Spleen (tissue), 11 donors: ENCODE measurements around the gene ZNF598. TPM values are rescaled to one million over a fixed set of nuclear protein-coding genes. Genes with fewer than 3 reads are reported as not detected.

Source experiments
- DNase-seq: peaks from one replicate; pipeline ENCODE4 v3.0.0-alpha.2; 2020
- H3K27ac ChIP-seq, 8 donors: fragments of 200-600 bp; sonication (generic) in 7 of 8; 1 replicate in 4 of 8; 2 replicates in 4 of 8; pipeline versions ENCODE4 v1.5.0 to v1.8.0; 2016 to 2021; ENCODE audit warnings: inconsistent platforms in 4 of 8, mild to moderate bottlenecking in 4 of 8, moderate library complexity in 1 of 8
- H3K27me3 ChIP-seq, 7 donors: fragments of 200-600 bp; sonication (generic) in 6 of 7; replicated peaks in 1 of 7; 1 replicate in 4 of 7; 2 replicates in 3 of 7; pipeline versions ENCODE4 v1.5.0 to v1.8.0; 2016 to 2021; ENCODE audit warnings: inconsistent platforms in 3 of 7, mild to moderate bottlenecking in 1 of 7
- H3K36me3 ChIP-seq, 6 donors: fragments of 200-600 bp; sonication (generic) in 5 of 6; 1 replicate in 4 of 6; 2 replicates in 2 of 6; pipeline versions ENCODE4 v1.5.0 to v1.8.0; 2016 to 2021; ENCODE audit warnings: inconsistent platforms in 2 of 6
- H3K4me1 ChIP-seq, 6 donors: fragments of 200-600 bp; sonication (generic) in 5 of 6; 1 replicate in 3 of 6; 2 replicates in 3 of 6; pipeline versions ENCODE4 v1.5.0 to v1.8.0; 2016 to 2021; ENCODE audit warnings: inconsistent platforms in 3 of 6
- H3K4me3 ChIP-seq, 8 donors: fragments of 200-600 bp; sonication (generic) in 7 of 8; 1 replicate in 4 of 8; 2 replicates in 4 of 8; pipeline versions ENCODE4 v1.5.0 to v1.8.0; 2016 to 2021; ENCODE audit warnings: inconsistent platforms in 4 of 8, mild to moderate bottlenecking in 4 of 8, moderate library complexity in 2 of 8
- H3K9me3 ChIP-seq, 8 donors: fragments of 200-600 bp; sonication (generic) in 7 of 8; 1 replicate in 4 of 8; 2 replicates in 4 of 8; pipeline versions ENCODE4 v1.5.0 to v1.8.0; 2016 to 2021; ENCODE audit warnings: inconsistent platforms in 4 of 8
- CTCF ChIP-seq, 11 experiments: fragments of 200-600 bp in 7 of 11; fragments of 450-650 bp in 4 of 11; sonication (generic) in 4 of 11; IDR thresholded peaks in 8 of 11; conservative IDR thresholded peaks in 3 of 11; 1 replicate in 7 of 11; 2 replicates in 4 of 11; pipeline versions ENCODE4 v1.4.0 to v1.8.0; 2016 to 2021; ENCODE audit warnings: antibody characterized with exemption in 11 of 11, inconsistent platforms in 4 of 11, mild to moderate bottlenecking in 1 of 11
- POLR2A ChIP-seq, 3 donors: fragments of 450-650 bp; IDR thresholded peaks; one replicate each; pipeline ENCODE4 v1.5.1; 2017; ENCODE audit warnings: antibody characterized with exemption in 3 of 3, mild to moderate bottlenecking in 1 of 3
- POLR2AphosphoS5 ChIP-seq, 3 donors: sonication (generic); formaldehyde crosslinking; IDR thresholded peaks; one replicate each; pipeline ENCODE4 v1.5.1; 2017; ENCODE audit warnings: antibody characterized with exemption in 3 of 3
- WGBS, 5 donors: extraction: QIAGEN DNeasy Blood & Tissue Kit in 3 of 5; methylation state at CpG; one replicate each; pipeline versions ENCODE4 v1.1.5 to v1.1.7; 2013 to 2018; 5-methylcytosine and 5-hydroxymethylcytosine counted together
- intact Hi-C: fragments of 100-400 bp; cut with DNase I; formaldehyde crosslinking; loops from one replicate; pipeline ENCODE4 v1.15.0; 2023; ENCODE audit warnings: low total_unique reads
- polyA plus RNA-seq, 3 donors: library from polyadenylated mRNA; stranded (reverse); fragments of 200-250 nt; gene quantifications; one replicate each; pipeline ENCODE4 v1.2.1, GENCODE V29; 2013
- total RNA-seq, 7 donors: library from RNA; depleted of rRNA in 3 of 7; stranded (reverse); fragments of >200 nt in 3 of 7; fragmentation: NEBNext Ultra II Directional in 4 of 7; extraction: Animal tissue kit (Norgen Biotek cat#: 25700) in 4 of 7; gene quantifications; one replicate each; pipeline versions ENCODE4 v1.1.0 to v1.2.1, GENCODE V29; 2016 to 2021
- donor health status: healthy with polysubstance abuse.
- donor health status: DM: no; HTN: no; CAD: no; lungs with moderate emphysema.
- donor health status: DM: no; HTN: no; CAD: no.
- donor health status: Bipolar disorder and iron deficiency.
- donor health status: healthy.
- donor health status: DM: no; HTN: no; CAD: no.
- donor health status: DM: yes; HTN: yes; CAD: no.

ZNF598 gene
- total and polyA plus RNA-seq, 10 donors, result 21.8 to 56.2 (median 42.0) TPM

- intact Hi-C loops, result loop anchor here (5.0 kb wide), 1 partner anchor 127 kb away; no protein-coding TSS in a partner anchor
- WGBS, 5 donors, result 86 to 97% (median 92%) methylated on average over 14 of the region's 14 CpGs
- no peak for TF ChIP-seq CTCF (IDR thresholded peaks at IDR 0.05 in 8 of 11, conservative IDR thresholded peaks at IDR 0.05 in 3 of 11)
- TF ChIP-seq POLR2A (IDR thresholded peaks at IDR 0.05), result no peak
- TF ChIP-seq POLR2AphosphoS5 (IDR thresholded peaks at IDR 0.05), result no peak
- H3K27me3 ChIP-seq, result peaks cover 0 to 68% (median 25%) of the 10 kb centered on the region in 7 donors
- peaks cover 26 to 87% (median 71%) of the 10 kb centered on the region in 6 donors for H3K4me1 ChIP-seq
- peak overlapping the region in 1 of 8 donors; percentile 87 for H3K4me3 ChIP-seq
- peak overlapping the region in 6 of 8 donors; percentile 13 to 90 (median 86) for H3K27ac ChIP-seq
- peaks cover 0 to 10% (median 0%) of the 10 kb centered on the region in 6 donors for H3K36me3 ChIP-seq
- DNase-seq, result peak; percentile 75
- H3K9me3 ChIP-seq, result no peaks in the 10 kb centered on the region
Observed at GRCh38 chr16:2025251-2025650, 15.6 kb upstream of the ZNF598 start.

- 60 to 74% (median 68%) methylated on average over 12 of the region's 12 CpGs for WGBS, 5 donors
- no peak for TF ChIP-seq POLR2AphosphoS5 (IDR thresholded peaks at IDR 0.05)
- no peak for TF ChIP-seq CTCF (IDR thresholded peaks at IDR 0.05 in 8 of 11, conservative IDR thresholded peaks at IDR 0.05 in 3 of 11)
- TF ChIP-seq POLR2A (IDR thresholded peaks at IDR 0.05), result no peak
- H3K9me3 ChIP-seq, result no peaks in the 10 kb centered on the region
- H3K4me1 ChIP-seq, result peaks cover 27 to 86% (median 69%) of the 10 kb centered on the region in 6 donors
- intact Hi-C loops, result no loop called here
- peaks cover 0 to 78% (median 37%) of the 10 kb centered on the region in 7 donors for H3K27me3 ChIP-seq
- H3K4me3 ChIP-seq, result peak overlapping the region in 5 of 8 donors; percentile 21 to 64 (median 28)
- peak overlapping the region; percentile 62 to 88 (median 84) for H3K27ac ChIP-seq
- peak; percentile 75 for DNase-seq
- H3K36me3 ChIP-seq, result no peaks in the 10 kb centered on the region
Observed at GRCh38 chr16:2024032-2024420, 14.4 kb upstream of the ZNF598 start.

GRCh38 chr16:2023092-2024031 lies 13.7 kb upstream of the ZNF598 start:
- TF ChIP-seq POLR2A (IDR thresholded peaks at IDR 0.05) (peak in 1 of 3 donors; percentile 44), POLR2AphosphoS5 (IDR thresholded peaks at IDR 0.05) (peak; percentile 79 to 90 (median 88)), CTCF (IDR thresholded peaks at IDR 0.05 in 8 of 11, conservative IDR thresholded peaks at IDR 0.05 in 3 of 11) (peak; percentile 98 to 100 (median 99))
- DNase-seq, result peak; percentile 99
- Histone ChIP-seq H3K4me1 (peaks cover 27 to 79% (median 64%) of the 10 kb centered on the region in 6 donors), H3K27me3 (peaks cover 0 to 80% (median 39%) of the 10 kb centered on the region in 7 donors), H3K4me3 (peak overlapping the region in 7 of 8 donors; percentile 21 to 64 (median 25)), H3K36me3 (no peaks in the 10 kb centered on the region), H3K9me3 (no peaks in the 10 kb centered on the region), H3K27ac (peak overlapping the region; percentile 62 to 88 (median 84))
- intact Hi-C loops, result no loop called here
- 4 to 17% (median 11%) methylated on average over 15 to 53 of the region's 53 CpGs for WGBS, 5 donors

GRCh38 chr16:2022723-2023091 lies 13.1 kb upstream of the ZNF598 start:
- no peak for TF ChIP-seq POLR2A (IDR thresholded peaks at IDR 0.05)
- TF ChIP-seq POLR2AphosphoS5 (IDR thresholded peaks at IDR 0.05), result no peak
- 1 to 3% (median 3%) methylated on average over 9 to 14 of the region's 14 CpGs for WGBS, 5 donors
- H3K36me3 ChIP-seq, result no peaks in the 10 kb centered on the region
- no peaks in the 10 kb centered on the region for H3K9me3 ChIP-seq
- H3K27ac ChIP-seq, result peak overlapping the region in 6 of 8 donors; percentile 68 to 88 (median 86)
- H3K27me3 ChIP-seq, result peaks cover 0 to 84% (median 39%) of the 10 kb centered on the region in 7 donors
- intact Hi-C loops, result no loop called here
- peaks cover 27 to 73% (median 58%) of the 10 kb centered on the region in 6 donors for H3K4me1 ChIP-seq
- DNase-seq, result no peak
- peak overlapping the region in 5 of 8 donors; percentile 21 to 64 (median 28) for H3K4me3 ChIP-seq
